Measurements from ENCODE around the gene MAN1C1.

The MAN1C1 gene

DNA sequence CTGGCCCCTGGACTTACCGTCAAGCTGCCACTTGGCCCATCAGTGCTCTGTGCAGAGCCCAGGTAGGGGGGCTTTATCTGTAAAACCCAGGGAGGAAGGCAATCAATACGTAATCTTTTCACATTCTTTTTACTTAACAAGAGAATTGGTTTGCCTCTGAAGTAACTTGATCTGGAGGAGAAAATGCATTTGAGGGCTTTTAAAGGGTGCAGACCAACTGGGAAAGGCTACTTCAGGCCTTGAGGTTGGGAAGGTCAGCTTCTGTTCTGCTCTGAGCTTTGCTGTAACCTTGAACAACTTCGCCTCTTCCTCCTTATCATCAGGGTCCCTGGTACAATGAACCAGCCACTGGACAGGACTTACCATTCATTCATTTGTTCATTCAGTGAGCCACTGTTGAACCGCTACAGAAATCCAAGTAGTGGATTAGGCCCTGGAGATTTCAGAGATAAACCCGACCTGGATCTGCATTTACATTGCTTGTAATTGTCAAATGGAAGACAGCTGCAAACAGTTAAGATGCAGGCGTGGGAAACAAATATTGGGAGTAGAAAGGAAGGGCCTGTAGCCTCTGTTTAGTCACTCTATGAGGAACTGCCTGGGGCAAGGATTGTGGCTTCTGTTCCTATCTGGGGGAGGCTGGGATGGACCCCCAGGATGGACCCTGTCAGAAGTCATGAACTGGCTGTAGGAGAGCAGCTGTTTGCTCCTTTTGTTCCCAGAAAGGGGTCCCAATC, 90.9 kb downstream of the MAN1C1 start:
- TF ChIP-seq, protein P1, sequence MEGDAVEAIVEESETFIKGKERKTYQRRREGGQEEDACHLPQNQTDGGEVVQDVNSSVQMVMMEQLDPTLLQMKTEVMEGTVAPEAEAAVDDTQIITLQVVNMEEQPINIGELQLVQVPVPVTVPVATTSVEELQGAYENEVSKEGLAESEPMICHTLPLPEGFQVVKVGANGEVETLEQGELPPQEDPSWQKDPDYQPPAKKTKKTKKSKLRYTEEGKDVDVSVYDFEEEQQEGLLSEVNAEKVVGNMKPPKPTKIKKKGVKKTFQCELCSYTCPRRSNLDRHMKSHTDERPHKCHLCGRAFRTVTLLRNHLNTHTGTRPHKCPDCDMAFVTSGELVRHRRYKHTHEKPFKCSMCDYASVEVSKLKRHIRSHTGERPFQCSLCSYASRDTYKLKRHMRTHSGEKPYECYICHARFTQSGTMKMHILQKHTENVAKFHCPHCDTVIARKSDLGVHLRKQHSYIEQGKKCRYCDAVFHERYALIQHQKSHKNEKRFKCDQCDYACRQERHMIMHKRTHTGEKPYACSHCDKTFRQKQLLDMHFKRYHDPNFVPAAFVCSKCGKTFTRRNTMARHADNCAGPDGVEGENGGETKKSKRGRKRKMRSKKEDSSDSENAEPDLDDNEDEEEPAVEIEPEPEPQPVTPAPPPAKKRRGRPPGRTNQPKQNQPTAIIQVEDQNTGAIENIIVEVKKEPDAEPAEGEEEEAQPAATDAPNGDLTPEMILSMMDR (IDR thresholded peaks at IDR 0.05; ENCODE audit: insufficient read depth, low read length, poor library complexity, severe bottlenecking) = no peak
- DNase-seq (ENCODE audit: extremely low read depth, insufficient read length) = no peak
- no peaks in the 10 kb centered on the region; the same call in 1 of the 2 replicates for H3K27me3 ChIP-seq (replicated peaks; ENCODE audit: control insufficient read depth, insufficient read depth, low read length)
- no peaks in the 10 kb centered on the region for H3K36me3 ChIP-seq (ENCODE audit: control insufficient read depth, insufficient read depth, low read length)
- no peak overlapping the region for H3K4me3 ChIP-seq (replicated peaks; ENCODE audit: low read depth, low read length)

DNA sequence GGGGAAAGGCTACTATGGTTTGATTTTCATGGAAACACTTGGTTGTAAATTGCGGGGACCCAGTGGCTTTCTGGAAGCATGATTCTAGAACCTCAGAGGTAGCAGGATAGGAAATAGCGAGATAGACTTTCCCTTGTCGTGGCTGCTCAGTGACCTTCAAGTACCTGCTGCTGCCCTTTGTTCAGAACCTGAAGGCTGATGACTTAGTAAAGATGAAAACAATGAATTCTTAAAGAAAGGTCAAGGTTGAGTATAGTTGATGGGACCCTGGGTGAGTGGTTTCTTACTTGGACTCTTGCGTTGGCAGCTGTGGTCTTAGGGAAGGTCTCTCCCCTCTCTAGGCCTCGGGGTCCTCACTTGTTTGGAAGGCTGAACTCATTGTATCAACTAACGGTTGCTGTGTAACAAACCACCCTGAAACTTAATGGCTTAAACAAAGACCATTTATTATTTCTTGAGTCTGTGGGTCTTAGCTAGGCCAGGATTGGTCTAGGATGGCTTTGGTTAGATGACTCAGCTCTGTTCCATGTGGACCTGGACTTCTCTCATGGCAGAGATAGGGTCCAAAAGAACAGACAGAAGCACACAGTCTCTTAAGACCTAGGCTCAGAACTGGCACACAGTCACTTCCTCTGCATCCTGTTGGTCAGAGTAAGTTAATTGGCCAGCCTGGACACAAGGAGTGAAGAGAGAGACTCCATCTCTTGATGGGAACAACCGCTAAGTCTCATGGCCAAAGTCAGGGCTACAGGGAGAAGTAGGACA, 94.2 kb downstream of the MAN1C1 start:
- TF ChIP-seq, protein P1 (IDR thresholded peaks at IDR 0.05; ENCODE audit: insufficient read depth, low read length, poor library complexity, severe bottlenecking) = no peak
- Histone ChIP-seq H3K36me3 (ENCODE audit: control insufficient read depth, insufficient read depth, low read length) (no peaks in the 10 kb centered on the region), H3K27me3 (replicated peaks; ENCODE audit: control insufficient read depth, insufficient read depth, low read length) (no peaks in the 10 kb centered on the region; the same call in 1 of the 2 replicates), H3K4me3 (replicated peaks; ENCODE audit: low read depth, low read length) (no peak overlapping the region)
- no peak for DNase-seq (ENCODE audit: extremely low read depth, insufficient read length)

DNA sequence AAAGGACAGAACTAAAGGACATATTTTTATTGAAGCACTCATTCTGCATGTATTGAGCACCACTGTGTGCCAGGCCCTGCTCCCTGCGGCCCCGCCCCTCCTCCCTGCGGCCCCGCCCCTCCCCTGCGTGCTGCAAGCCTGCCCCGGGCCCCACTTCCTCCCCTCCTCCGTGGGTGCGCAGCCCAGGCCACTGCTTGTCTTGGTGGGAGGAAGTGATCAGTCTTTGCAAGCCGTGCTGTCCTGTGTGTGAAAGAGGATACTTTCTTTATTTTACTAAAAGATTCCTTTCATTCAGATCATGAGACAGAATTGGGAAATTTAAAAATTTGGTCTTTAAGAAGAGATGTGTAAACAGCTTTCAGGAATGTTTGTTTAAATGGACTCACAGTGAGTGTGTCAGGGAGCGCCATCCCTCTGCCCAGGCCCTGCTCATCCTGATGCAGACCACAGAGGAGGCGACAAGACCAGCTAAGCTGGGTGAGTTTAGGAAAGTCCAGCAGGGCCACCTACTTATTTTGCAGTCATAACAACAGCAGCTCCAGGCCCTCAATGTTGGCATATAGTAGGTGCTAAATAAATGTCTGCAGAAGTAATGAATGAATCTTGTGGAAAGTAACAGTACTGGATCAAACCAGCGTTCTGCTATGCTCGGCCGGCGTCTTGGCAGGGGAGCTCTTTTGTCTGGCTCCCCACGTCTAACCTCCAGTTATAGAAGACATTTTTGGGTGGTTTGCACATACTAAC, 95.1 kb downstream of the MAN1C1 start:
- Histone ChIP-seq H3K4me3 (replicated peaks; ENCODE audit: low read depth, low read length) (no peak overlapping the region), H3K36me3 (ENCODE audit: control insufficient read depth, insufficient read depth, low read length) (no peaks in the 10 kb centered on the region), H3K27me3 (replicated peaks; ENCODE audit: control insufficient read depth, insufficient read depth, low read length) (no peaks in the 10 kb centered on the region; the same call in 1 of the 2 replicates)
- DNase-seq (ENCODE audit: extremely low read depth, insufficient read length) = no peak
- TF ChIP-seq, protein P1 (IDR thresholded peaks at IDR 0.05; ENCODE audit: insufficient read depth, low read length, poor library complexity, severe bottlenecking) = no peak

DNA sequence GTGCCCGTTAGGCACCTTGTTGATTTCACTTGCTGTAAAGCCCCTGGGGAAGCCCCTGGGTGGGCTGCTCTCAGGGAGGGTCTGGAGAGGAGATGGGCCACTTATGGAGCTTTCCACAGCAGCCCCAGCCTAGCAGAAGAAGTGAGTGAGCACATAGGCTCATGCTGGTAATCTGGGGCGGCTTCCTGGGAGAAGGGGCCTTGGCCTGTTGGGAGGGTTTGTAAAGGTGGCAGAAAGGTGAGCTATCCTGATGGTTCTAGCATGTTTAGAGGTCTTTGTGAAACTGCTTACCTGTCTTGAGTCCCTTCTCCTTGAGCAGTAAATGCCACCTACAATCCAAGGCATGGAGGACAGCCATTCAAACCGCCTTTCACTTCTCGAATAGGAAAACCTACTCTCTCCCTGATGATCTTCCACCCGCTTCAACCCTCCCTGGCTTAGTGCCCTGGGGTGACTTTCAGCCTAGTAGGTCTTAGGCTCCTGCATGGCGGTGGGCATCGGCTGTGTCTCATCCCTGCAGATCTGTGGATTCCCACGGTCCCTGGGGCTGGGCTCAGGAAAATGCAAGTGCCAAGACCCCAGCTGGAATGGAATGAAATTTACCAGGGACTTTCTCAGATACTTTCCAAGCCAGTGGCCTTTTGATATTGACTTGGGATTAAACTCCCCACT, 95.8 kb downstream of the MAN1C1 start:
- TF ChIP-seq, protein P1 (IDR thresholded peaks at IDR 0.05; ENCODE audit: insufficient read depth, low read length, poor library complexity, severe bottlenecking) = no peak
- DNase-seq (ENCODE audit: extremely low read depth, insufficient read length) = no peak
- Histone ChIP-seq H3K27me3 (replicated peaks; ENCODE audit: control insufficient read depth, insufficient read depth, low read length) (no peaks in the 10 kb centered on the region), H3K36me3 (ENCODE audit: control insufficient read depth, insufficient read depth, low read length) (no peaks in the 10 kb centered on the region), H3K4me3 (replicated peaks; ENCODE audit: low read depth, low read length) (no peak overlapping the region)

DNA sequence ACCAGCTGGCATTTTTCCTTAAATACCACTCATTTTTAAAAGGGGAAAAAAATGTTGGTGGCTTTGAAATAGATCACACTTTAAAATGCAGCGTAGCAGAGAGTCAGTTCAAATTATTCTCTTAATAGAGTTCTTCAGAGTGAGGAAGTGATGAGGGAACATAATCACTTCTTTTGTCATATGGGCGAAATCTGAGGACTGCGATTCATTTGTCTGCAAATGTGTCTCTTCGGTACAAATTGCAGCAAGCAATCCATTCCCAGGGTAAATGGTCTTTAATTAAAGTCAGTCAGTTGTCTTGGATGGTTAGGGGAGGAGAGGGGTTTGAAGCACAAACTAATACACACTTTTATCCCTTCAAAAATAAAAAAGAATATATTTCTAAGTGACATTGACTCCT, 97.4 kb downstream of the MAN1C1 start:
- DNase-seq (ENCODE audit: extremely low read depth, insufficient read length) = no peak
- Histone ChIP-seq H3K36me3 (ENCODE audit: control insufficient read depth, insufficient read depth, low read length) (no peaks in the 10 kb centered on the region), H3K27me3 (replicated peaks; ENCODE audit: control insufficient read depth, insufficient read depth, low read length) (no peaks in the 10 kb centered on the region), H3K4me3 (replicated peaks; ENCODE audit: low read depth, low read length) (no peak overlapping the region)
- TF ChIP-seq, protein P1 (IDR thresholded peaks at IDR 0.05; ENCODE audit: insufficient read depth, low read length, poor library complexity, severe bottlenecking) = no peak

Data from GM06990 (cell line).